ENCODE measurements around the gene SCYGR6. TPM values are rescaled to one million over a fixed set of nuclear protein-coding genes. Genes with fewer than 3 reads are reported as not detected.

SCYGR6 gene
- total and polyA plus RNA-seq, 2 of the 8 experiments (the other 6 are each of a cell fraction or from before 2014, with no cell fraction given): not detected

GRCh38 chr2:227719641-227720040 lies 4.9 kb downstream of the SCYGR6 start:
- FAIRE-seq (no peak), DNase-seq (ENCODE audit: low read depth in 1 of 2, low spot score in 2 of 2) (no peak)
- Histone ChIP-seq H2AK5ac (ENCODE audit: low read depth, low read length) (no peak overlapping the region), H4K8ac (ENCODE audit: extremely low read depth, insufficient read depth, low read length) (no peak overlapping the region), H3K4me1 (replicated peaks in 1 of 4; ENCODE audit: control insufficient read depth in 3 of 4, insufficient read depth in 4 of 4, low read length in 3 of 4) (peaks cover 0 to 4% (median under 1%) of the 10 kb centered on the region in 4 experiments; a peak in 3 of 7 replicates), H3K56ac (replicated peaks; ENCODE audit: insufficient read length, low read depth, low read length) (no peak overlapping the region), H4K91ac (replicated peaks; ENCODE audit: insufficient read length, low read length) (no peak overlapping the region), H3K4ac (replicated peaks; ENCODE audit: insufficient read length, low read depth, low read length) (no peak overlapping the region), H3K9ac (replicated peaks in 1 of 4; ENCODE audit: extremely low read depth in 1 of 4, low read depth in 3 of 4, low read length in 3 of 4) (no peak overlapping the region), H2BK15ac (ENCODE audit: low read length) (no peak overlapping the region), H3K27me3 (replicated peaks in 1 of 4; ENCODE audit: control insufficient read depth in 3 of 4, extremely low read depth in 1 of 4, insufficient read depth in 3 of 4, low read length in 3 of 4) (no peaks in the 10 kb centered on the region; a peak in 1 of 7 replicates), H3K27ac (ENCODE audit: low read depth, low read length) (no peak overlapping the region), H3K18ac (ENCODE audit: extremely low read depth, low read length) (no peak overlapping the region), H2AFZ (ENCODE audit: low read length) (no peak overlapping the region), H2BK20ac (ENCODE audit: low read length) (no peak overlapping the region), H2BK5ac (ENCODE audit: low read depth, low read length) (no peak overlapping the region), H3K14ac (ENCODE audit: insufficient read length) (no peak overlapping the region), H2BK12ac (ENCODE audit: low read depth, low read length) (no peak overlapping the region), H3K79me1 (ENCODE audit: low read depth, low read length) (no peaks in the 10 kb centered on the region), H3K9me3 (ENCODE audit: insufficient read depth in 2 of 2, low read depth in 1 of 2, low read length in 1 of 2) (no peaks in the 10 kb centered on the region), H3K36me3 (ENCODE audit: control insufficient read depth in 2 of 4, insufficient read depth in 4 of 4, low read length in 3 of 4) (no peaks in the 10 kb centered on the region), H3K23ac (ENCODE audit: insufficient read length) (no peak overlapping the region), H3K79me2 (ENCODE audit: control insufficient read depth in 1 of 2, insufficient read depth in 2 of 2, low read length in 2 of 2) (no peaks in the 10 kb centered on the region), H4K20me1 (replicated peaks in 1 of 2; ENCODE audit: control insufficient read depth in 1 of 2, insufficient read depth in 2 of 2, low read length in 2 of 2) (no peaks in the 10 kb centered on the region), H3K4me2 (ENCODE audit: insufficient read depth in 1 of 2, low read depth in 2 of 2, low read length in 2 of 2) (no peak overlapping the region), H3K4me3 (ENCODE audit: extremely low read depth in 1 of 4, insufficient read depth in 2 of 4, low read depth in 3 of 4, low read length in 4 of 4) (no peak overlapping the region), H3K23me2 (ENCODE audit: low read depth, low read length) (no peaks in the 10 kb centered on the region; the same call in 1 of the 2 replicates), H2BK120ac (replicated peaks; ENCODE audit: low read depth, low read length) (no peak overlapping the region), H4K5ac (ENCODE audit: insufficient read length, low read depth, low read length) (no peak overlapping the region)
- ChIA-PET POLR2A (ENCODE audit: partially characterized antibody) (no interaction called here), CTCF (ENCODE audit: partially characterized antibody) (no interaction called here)
- WGBS, 2 experiments (ENCODE audit: extremely low coverage in 1 of 2, insufficient coverage in 1 of 2, insufficient read length in 1 of 2, insufficient replicate concordance in 2 of 2, low coverage in 1 of 2, low lambda C conversion rate in 2 of 2, missing lambda C conversion rate in 1 of 2): 93% methylated on average over 4 of the region's 4 CpGs; no CpG with 5 or more reads in 1 of the 2 experiments
- TF ChIP-seq SIX5 (IDR thresholded peaks at IDR 0.05; ENCODE audit: low read depth, low read length) (no peak), RBBP5 (IDR thresholded peaks at IDR 0.05; ENCODE audit: borderline replicate concordance, low read depth, low read length) (no peak), SRF (IDR thresholded peaks at IDR 0.05; ENCODE audit: low read depth, low read length) (no peak), EZH2 (IDR thresholded peaks at IDR 0.05; ENCODE audit: low read depth, low read length, severe bottlenecking) (no peak), SAP30 (IDR thresholded peaks at IDR 0.05; ENCODE audit: insufficient read depth, insufficient replicate concordance, low read length) (no peak), MAX (IDR thresholded peaks at IDR 0.05) (no peak), NANOG (IDR thresholded peaks at IDR 0.05; ENCODE audit: insufficient read depth, low read depth, low read length, poor library complexity, severe bottlenecking) (no peak), JUN (IDR thresholded peaks at IDR 0.05; ENCODE audit: low read depth, low read length) (no peak), GTF2F1 (IDR thresholded peaks at IDR 0.05; ENCODE audit: borderline replicate concordance, low read depth, low read length) (no peak), HDAC6 (IDR thresholded peaks at IDR 0.05; ENCODE audit: low read depth, low read length) (no peak), ZNF274 (IDR thresholded peaks at IDR 0.05; ENCODE audit: borderline replicate concordance, extremely low read depth, low read length) (no peak)

Data from H1 (cell line).